Cardiac septum (tissue), 1 donor: Measurements from ENCODE around the gene IRX3. TPM values are rescaled to one million over a fixed set of nuclear protein-coding genes. Genes with fewer than 3 reads are reported as not detected.
A peak's percentile ranks its signal among the peaks of the same experiment; 100 is the strongest.

Experiments used
- DNase-seq: peaks from one replicate; pipeline ENCODE4 v3.0.0-alpha.2; 2020; ENCODE audit warnings: low spot score
- intact Hi-C: fragments of 100-400 bp; cut with DNase I; formaldehyde crosslinking; loops from one replicate; pipeline ENCODE4 v1.14.0; 2022
- total RNA-seq: library from RNA; stranded (reverse); fragmentation: NEBNext Ultra II Directional; extraction: Animal tissue kit (Norgen Biotek cat#: 25700); gene quantifications from one replicate; pipeline ENCODE4 v1.2.1, GENCODE V29; 2021
- donor health status: DM: no; HTN: no; CAD: no.

Gene IRX3
- total RNA-seq, 1 donor from 2014 or later: 70.2 TPM

GRCh38 chr16:54291656-54292487 is 5.3 kb upstream of the IRX3 start:
- no peak for DNase-seq
- intact Hi-C loops: no loop called here

DNA sequence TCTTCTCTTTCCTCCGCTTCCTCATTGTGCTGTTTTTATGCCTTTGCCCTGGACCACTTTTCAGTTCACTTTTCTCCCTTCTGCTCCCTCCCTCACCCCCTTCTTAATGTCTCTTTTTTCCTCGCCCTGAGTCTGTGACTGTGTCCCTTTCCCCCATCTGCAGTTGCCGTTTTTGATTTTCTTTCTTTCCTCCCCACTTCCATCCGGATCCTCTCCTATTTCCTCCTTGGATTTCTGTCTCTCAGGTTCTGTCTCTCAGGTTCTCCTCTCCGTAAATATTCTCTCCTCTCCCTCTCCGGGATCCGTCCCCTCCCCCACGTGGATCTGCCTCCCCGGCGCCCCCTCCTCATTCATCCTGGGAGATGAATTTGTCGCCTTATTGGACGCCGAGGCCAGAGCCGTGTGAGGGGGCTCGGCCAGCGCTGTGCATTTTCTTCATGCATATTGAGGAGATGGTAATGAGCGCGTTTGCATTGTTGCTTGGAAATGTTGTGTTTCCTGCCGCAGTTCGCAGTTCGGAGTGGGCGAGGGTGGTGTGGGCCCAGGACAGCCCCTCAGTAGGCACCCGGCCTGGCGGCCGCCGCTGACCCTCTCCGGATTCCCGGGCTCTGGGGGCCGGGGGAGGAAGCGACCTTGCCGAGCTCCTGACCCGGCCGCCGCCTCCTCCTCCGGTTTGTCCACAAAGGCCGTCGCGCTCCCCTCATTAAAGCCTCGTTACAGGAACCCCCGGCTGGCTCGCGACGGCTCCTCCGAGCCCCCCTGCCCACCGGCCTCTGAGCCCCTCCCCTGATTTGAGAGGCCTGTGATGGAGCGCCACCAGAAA is 4.5 kb upstream of the IRX3 start:
- no peak for DNase-seq
- intact Hi-C loops: no loop called here

GRCh38 chr16:54289945-54290832 is 3.6 kb upstream of the IRX3 start:
- intact Hi-C loops: loop anchor here (5.0 to 10.0 kb wide), 8 partner anchors 98 to 1085 kb away; no protein-coding TSS in a partner anchor
- DNase-seq: no peak

- no peak for DNase-seq
- intact Hi-C loops: loop anchor here (5.0 to 10.0 kb wide), 8 partner anchors 97 to 1085 kb away; no protein-coding TSS in a partner anchor
Measured at GRCh38 chr16:54289242-54289944, 2.8 kb upstream of the IRX3 start.

DNA sequence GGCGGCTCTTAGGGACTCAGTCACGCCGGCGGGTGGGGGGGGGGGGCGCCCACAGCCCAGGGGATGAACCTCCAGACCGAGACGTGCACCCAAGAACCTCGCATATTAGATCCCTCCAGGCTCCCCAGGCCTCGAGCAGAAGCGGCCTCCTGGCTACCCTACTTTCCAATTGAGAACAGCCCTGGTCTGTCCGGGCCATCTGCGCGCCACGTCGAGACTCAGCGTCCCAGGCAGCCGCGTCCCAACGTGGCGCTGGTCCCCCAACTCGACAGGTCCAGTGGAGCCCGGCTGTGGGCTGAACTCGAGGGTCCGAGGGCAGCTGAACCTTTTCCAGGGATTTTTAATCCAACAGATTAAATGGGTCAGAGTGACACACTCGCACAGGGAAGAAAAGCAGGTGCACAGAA is 2.3 kb upstream of the IRX3 start:
- intact Hi-C loops: loop anchor here (5.0 to 10.0 kb wide), 8 partner anchors 97 to 1086 kb away; no protein-coding TSS in a partner anchor
- no peak for DNase-seq

- intact Hi-C loops: loop anchor here (5.0 to 10.0 kb wide), 8 partner anchors 96 to 1087 kb away; no protein-coding TSS in a partner anchor
- DNase-seq: no peak
Measured at GRCh38 chr16:54288030-54288834, 1.6 kb upstream of the IRX3 start.

DNA sequence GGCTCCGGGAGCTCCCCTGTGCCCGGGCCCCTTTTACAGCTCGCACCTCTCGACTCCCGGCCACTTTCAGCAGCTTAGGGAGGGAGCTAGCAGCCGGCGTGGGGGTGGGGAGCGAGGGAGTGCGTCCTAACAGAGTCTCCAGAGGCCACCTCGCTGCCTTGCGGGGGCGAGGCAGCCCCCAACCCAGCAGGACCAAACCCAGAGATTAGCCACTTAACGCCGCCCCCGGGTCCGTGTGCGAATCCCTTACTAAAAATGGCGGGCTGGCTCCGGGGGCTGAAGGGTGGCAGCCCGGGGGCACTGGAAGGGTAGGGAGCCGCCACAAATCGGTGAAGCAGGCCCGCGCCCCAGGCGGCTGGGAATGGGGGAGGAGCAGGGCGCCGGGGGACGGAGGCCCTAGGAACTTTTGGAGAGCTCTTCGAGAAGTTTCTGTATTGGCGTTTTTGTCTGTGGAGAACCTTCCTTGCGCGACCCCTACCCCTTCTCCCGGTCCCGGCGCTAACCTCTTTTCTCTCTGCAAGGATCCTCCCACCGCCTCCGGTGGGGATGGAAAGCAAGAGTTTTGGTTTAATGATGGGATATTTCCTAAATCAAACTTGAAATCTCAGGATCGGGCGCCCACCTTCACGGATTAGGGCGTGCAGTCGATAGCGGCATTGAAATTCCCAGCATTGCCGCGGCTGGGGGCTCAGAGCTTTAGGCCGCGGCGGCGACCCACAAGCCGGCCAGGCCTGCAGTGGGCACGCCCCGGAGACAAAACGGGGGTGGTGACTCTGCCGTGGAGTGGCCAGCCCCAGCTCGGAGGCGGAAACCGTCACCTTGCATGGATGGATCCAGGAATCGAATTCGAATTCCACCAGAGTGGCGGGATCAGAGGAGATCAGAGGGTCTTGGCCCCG is 793 bp upstream of the IRX3 start:
- intact Hi-C loops: loop anchor here (2.0 to 10.0 kb wide), 9 partner anchors 95 to 1087 kb away; no protein-coding TSS in a partner anchor
- DNase-seq: no peak

DNA sequence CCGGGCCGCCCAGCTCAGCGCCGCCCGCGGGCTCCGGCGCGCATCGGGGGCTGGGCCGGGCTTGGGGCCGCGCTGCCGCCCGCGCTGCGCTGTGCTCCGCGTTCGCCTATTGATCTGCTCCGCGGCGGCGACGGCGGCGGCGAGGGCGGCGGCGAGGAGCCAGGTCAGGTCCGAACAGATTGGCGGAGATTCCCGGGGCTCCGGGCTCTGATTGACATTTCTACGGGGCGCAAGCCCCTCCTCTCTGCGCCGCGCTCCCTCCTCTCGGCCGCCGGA is 559 bp downstream of the IRX3 start:
- intact Hi-C loops: loop anchor here (2.0 to 10.0 kb wide), 9 partner anchors 94 to 1089 kb away; no protein-coding TSS in a partner anchor
- no peak for DNase-seq

GRCh38 chr16:54285414-54286089 is 1.0 kb downstream of the IRX3 start:
- DNase-seq: peak; percentile 76
- intact Hi-C loops: loop anchor here (2.0 to 10.0 kb wide), 9 partner anchors 93 to 1089 kb away; no protein-coding TSS in a partner anchor

DNA sequence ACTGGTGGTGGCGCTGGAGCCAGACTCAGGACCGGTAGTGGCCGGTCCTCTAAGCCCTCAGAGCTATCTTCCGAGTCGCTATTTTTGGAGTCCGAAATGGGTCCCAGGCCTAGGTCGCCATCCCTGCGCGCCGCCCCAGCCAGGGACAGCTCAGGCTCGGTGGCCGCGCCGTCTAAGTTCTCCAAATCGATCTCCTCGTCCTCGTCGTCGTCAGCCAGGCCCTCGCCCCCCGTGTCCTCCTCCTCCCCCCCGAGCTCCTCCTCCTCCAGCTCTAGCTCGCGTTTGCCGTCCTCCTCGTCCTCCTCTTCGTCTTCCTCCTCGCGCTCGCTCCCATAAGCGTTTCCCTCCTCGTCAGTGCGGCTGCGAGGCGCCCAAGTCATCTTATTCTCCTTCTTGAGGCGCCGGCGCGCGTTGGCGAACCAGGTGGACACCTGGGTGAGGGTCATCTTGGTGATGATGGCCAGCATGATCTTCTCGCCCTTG is 1.6 kb downstream of the IRX3 start:
- intact Hi-C loops: loop anchor here (5.0 to 10.0 kb wide), 10 partner anchors 93 to 1090 kb away; partner anchors contain the start of gene IRX6
- DNase-seq: peak; percentile 75

GRCh38 chr16:54284319-54284930 is 2.2 kb downstream of the IRX3 start:
- peak; percentile 69 for DNase-seq
- intact Hi-C loops: loop anchor here (5.0 to 10.0 kb wide), 5 partner anchors 350 to 1090 kb away; partner anchors contain the start of gene IRX6

- intact Hi-C loops: loop anchor here (5.0 to 10.0 kb wide), 5 partner anchors 351 to 1091 kb away; partner anchors contain the start of gene IRX6
- DNase-seq: no peak
Measured at GRCh38 chr16:54283725-54284318, 2.8 kb downstream of the IRX3 start.

GRCh38 chr16:54282928-54283724 is 3.5 kb downstream of the IRX3 start:
- intact Hi-C loops: loop anchor here (5.0 to 10.0 kb wide), 5 partner anchors 352 to 1092 kb away; partner anchors contain the start of gene IRX6
- DNase-seq: no peak

DNA sequence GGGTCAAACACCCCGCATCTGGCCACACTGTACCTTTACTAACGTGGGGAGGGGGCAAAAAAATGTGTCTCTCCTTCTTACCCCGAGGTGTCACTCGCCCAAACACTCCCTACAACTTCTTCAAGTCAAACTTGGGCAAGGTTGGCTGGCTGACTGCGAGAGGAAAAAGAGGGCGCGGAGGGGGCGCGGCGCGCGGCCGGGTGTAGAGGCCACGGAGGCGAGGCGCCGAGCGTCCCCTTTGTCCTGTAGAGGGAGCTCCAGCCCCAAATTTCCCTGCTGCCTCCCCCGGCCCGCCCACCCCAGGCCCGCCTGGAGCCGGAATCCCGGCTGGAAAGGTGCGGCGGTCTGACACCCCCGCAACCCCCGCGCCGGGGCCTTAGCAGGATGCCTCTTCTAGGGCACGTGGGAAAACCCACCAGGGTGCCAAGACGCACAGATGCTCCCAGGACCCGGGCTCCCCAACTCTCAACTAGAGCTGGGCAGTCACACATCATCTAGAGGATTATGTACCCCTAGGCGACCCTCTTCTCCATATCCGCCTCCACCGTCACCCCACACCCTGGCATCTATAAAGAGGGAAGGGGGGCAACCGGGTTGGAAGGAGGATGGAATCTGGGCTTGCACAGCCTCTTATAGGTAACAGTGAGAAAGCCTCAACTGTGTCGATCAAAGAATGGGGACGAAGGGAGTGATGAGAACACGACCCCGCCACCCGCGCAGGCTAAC is 4.2 kb downstream of the IRX3 start:
- no peak for DNase-seq
- intact Hi-C loops: loop anchor here (5.0 to 10.0 kb wide), 5 partner anchors 352 to 1092 kb away; partner anchors contain the start of gene IRX6
